ENCODE data around the gene SLC25A33.

SLC25A33 gene

GRCh38 chr1:9588551-9589143 lies 49.4 kb downstream of the SLC25A33 start, which contains the start of gene TMEM201:
TSS of gene TMEM201 (plus strand) at chr1:9588911. CDS start at chr1:9588931, 20 bp downstream.
- DNase-seq (ENCODE audit: low read depth): peak; percentile 42

DNA sequence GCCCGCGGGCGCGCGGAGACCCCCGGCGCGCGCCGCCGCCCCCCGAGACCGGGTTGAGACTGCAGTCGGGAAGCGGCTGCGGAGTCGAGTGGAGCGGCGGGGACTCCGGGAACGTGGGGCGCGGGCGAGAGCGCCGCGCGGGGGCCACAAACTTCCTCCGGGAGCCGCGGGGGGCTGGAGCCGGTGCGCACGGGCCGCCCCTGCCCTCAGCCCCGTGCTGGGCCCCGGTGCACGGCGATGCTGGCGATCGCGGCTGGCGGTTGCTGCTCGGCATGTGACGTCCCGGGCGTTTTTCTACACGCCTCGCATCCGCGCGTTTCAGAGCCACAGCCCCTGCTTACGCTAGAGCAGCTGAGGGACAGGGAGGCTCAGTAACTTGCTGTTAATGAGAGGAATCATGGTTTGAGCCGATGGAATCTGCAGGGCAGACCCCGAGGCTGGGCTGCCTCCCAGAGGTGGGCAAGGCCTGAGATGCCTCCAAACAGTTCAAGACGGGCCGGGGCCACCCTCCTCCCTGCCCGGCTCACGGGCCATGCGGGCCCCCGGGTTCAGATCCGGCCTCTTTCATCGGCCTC lies 50.0 kb downstream of the SLC25A33 start:
- DNase-seq (ENCODE audit: low read depth): no peak

GRCh38 chr1:9589719-9590157 lies 50.5 kb downstream of the SLC25A33 start:
- DNase-seq (ENCODE audit: low read depth): no peak

- no peak for DNase-seq (ENCODE audit: low read depth)
Measured at GRCh38 chr1:9590201-9590600, 50.9 kb downstream of the SLC25A33 start.

- DNase-seq (ENCODE audit: low read depth): no peak
Measured at GRCh38 chr1:9590945-9591668, 51.8 kb downstream of the SLC25A33 start.

- no peak for DNase-seq (ENCODE audit: low read depth)
Measured at GRCh38 chr1:9591669-9592509, 52.6 kb downstream of the SLC25A33 start.

DNA sequence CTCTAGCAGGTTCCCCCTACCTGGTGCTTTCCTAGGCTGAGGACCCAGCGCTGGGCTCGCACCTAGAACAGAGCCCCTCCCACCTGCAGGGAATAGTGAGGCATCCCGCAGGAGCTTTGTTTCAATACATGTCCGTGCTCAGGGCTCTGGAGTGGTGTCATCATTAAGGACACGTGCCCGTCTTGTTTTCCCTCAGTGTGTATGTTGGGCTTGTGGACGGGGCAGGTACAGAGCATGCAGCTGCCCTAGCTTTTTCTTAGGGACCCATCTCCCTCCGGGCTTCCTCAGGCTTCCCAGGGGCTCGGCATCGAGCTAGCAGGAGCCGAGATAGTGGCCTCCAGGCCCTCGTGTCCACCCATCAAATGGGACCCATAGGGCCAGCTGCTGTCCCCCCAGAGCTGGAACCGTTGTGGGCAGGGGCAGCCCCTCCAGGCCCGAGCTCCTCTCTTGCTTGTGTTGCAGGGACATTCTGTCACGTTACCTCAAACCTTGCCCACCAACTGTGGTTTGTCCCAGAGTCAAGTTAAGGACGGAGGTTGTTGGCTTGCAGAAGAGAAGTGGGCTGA lies 53.3 kb downstream of the SLC25A33 start:
- DNase-seq (ENCODE audit: low read depth): no peak

DNA sequence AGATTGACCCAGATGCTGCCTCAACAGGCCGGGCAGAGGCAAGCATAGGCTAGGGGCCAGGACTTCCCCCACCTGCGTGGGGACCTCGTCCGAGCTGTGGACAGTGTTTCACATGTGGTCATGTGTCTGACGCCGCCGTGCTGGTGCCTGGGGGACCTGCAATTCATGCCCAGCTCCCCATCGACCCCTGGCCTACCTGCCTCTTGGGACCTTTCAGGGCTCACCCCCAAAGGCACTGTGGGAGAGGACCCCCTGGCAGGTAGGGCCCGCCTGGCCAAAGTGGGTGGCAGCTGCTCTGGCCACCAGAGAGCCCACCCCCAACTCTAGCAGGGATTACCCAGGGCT lies 53.9 kb downstream of the SLC25A33 start:
- no peak for DNase-seq (ENCODE audit: low read depth)

DNA sequence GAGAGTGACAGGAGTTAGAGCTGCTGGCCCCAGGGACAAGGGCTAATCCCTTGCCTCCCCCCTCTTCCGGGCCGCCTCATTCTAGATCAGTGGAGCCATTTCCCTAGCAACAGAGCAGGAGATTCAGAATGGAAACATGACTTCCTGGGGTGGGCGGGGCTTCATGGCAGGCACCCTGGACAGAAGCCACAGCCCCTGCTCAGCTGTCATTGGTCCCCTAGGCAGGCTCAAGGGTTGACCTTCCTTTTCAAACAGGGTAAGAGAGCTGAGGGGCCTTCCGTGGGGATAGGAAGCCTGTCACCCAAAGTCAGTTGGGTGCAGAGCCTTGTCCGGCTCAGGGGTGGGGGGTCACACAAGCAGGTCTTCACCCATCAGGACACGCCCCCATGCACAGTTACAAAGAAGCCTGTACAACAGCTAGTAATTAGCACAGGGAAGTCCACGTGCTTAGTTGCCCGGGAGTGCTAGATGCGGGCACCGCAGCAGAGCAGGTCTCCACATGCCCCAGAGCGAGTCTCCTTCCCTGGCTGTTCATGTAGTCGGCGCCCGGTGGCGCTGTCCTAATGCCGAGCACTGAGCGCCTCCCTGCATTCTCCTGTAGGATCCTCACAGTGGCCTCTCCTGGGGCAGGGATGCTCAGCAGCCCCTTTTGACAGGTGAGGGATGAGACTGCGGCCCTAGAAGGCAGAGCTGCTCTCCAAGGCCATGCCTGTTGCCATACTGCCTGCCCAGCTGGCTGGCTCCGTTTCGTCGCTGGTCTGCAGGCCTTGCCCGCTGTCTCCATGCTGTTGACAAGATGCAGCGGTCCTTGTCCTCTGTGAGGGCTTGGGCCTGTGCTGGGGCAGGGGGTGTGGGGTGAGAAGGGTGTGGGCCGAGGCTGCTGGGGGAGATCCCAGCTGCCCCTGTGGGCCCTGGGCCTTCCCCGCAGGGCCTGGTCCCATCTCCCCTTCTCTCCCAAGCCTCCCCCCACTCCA lies 54.5 kb downstream of the SLC25A33 start:
- no peak for DNase-seq (ENCODE audit: low read depth)

GRCh38 chr1:9594471-9595155 lies 55.3 kb downstream of the SLC25A33 start:
- DNase-seq (ENCODE audit: low read depth): no peak

- DNase-seq (ENCODE audit: low read depth): no peak
Measured at GRCh38 chr1:9595156-9595967, 56.1 kb downstream of the SLC25A33 start.

DNA sequence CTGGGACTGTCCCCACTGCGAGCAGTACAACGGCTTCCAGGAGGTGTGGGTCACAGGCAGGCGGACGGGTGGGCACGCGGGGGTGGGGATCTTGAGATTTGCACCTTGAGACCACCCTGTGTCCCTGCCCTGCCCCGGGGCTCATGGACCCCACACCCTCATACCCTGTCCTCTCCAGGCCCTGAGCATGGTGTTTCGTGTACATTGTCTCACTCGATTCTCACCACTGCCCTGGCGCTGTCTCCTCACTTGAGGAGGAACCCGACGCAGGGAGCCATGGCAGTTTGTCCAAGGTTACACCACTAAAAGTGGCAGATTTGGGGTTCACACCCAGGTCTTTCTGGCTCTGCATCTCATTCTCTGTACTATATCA lies 56.7 kb downstream of the SLC25A33 start:
- no peak for DNase-seq (ENCODE audit: low read depth)

DNA sequence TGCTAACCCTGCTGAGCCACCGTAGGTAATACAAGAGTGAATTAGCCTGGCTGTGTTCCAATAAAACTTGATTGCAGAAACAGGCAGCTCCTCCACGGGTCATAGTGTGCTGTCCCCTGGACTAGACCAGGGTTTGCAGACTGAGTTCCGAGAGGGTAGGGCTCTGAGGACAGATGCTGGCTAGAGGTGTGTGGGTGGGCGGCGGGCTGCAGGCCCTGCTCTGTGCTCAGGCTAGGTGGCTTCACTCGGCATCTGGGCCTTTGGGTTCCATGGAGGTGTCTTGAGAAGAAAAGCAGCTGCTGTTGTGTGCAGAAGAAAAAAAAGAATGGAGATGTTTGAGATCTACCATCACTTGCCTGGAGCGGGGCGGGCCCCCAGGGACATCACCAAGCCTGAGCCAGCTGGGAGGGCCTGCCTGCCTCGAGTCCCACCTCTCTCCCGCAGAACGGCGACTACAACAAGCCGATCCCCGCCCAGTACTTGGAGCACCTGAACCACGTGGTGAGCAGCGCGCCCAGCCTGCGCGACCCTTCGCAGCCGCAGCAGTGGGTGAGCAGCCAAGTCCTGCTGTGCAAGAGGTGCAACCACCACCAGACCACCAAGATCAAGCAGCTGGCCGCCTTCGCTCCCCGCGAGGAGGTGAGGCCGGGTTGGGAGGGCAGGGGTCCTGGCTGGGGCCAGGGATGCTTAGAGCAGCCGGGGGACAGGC lies 57.3 kb downstream of the SLC25A33 start:
- no peak for DNase-seq (ENCODE audit: low read depth)

GRCh38 chr1:9597361-9598315 lies 58.4 kb downstream of the SLC25A33 start:
- DNase-seq (ENCODE audit: low read depth): no peak

DNA sequence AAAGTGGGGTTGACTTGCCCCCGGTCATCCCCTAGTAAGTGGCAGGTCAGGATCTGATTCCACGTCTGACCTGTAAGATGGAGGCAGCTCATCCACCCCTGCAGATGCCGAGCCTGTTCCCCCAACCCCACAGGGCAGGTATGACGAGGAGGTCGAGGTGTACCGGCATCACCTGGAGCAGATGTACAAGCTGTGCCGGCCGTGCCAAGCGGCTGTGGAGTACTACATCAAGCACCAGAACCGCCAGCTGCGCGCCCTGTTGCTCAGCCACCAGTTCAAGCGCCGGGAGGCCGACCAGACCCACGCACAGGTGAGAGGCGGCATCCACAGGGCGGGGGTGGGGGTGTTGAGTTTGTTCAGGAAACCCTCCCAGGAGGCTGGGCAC lies 59.0 kb downstream of the SLC25A33 start:
- no peak for DNase-seq (ENCODE audit: low read depth)

DNA sequence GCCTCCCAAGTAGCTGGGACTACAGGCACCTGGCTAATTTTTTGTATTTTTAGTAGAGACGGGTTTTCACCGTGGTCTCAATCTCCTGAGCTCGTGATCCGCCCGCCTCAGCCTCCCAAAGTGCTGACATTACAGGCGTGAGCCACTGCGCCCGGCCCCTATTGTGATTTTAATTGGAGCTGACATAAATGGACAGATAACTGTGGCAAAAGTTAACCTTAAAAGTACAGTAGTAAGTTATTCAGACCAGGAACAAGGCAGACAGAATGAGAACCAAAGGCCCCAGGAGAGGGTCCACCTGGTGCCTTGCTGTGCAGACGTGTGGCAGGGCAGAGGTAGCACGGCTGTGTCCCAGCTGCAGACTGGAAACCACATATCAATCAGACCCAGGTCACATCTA lies 60.5 kb downstream of the SLC25A33 start:
- DNase-seq (ENCODE audit: low read depth): no peak

DNA sequence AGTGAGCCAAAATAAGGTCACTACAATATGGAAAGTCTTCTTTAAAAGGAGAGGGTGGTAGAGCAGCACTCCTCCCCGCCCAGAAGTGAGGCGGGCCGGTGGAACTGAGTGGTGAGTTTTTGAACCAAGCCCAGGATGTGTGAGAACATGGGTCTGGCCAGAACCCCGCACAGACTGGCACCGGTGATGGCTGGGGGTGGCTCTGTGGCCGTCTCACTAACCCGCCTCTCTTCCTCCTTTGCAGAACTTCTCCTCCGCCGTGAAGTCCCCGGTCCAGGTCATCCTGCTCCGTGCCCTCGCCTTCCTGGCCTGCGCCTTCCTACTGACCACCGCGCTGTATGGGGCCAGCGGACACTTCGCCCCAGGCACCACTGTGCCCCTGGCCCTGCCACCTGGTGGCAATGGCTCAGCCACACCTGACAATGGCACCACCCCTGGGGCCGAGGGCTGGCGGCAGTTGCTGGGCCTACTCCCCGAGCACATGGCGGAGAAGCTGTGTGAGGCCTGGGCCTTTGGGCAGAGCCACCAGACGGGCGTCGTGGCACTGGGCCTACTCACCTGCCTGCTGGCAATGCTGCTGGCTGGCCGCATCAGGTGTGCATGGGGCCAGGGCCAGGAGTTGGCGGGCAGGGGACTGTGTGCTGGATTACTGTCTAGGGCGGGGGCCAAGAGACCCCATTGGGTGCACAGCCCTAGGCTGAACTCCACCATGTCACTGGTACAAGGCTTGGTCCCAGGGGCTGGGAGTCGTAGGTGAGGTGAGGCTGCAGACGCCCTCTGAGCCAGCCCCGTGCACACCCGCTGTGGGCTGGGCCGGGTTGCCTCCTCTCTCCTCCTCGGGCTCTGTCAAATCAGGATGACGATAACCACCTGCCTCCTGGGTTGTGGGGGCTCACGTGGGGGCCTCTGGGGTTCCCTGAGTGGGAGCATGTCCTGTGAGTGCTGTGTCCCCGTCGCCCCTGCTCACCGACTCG lies 61.9 kb downstream of the SLC25A33 start:
- no peak for DNase-seq (ENCODE audit: low read depth)

Measured in HS-5 (cell line).